ENCODE measurements around the gene DISC1. TPM values are rescaled to one million over a fixed set of nuclear protein-coding genes. Genes with fewer than 3 reads are reported as not detected.

Gene DISC1
- total RNA-seq, 1 experiment from 2014 or later = 0.36 TPM

- Histone ChIP-seq H3K4me1 (ENCODE audit: control insufficient read depth, insufficient read depth, low read length) (no peaks in the 10 kb centered on the region), H3K36me3 (ENCODE audit: control insufficient read depth, insufficient read depth, low read length) (no peaks in the 10 kb centered on the region), H3K27ac (ENCODE audit: low read length) (no peak overlapping the region), H3K9me3 (ENCODE audit: control insufficient read depth, insufficient read depth, low read depth, low read length) (no peaks in the 10 kb centered on the region), H3K27me3 (ENCODE audit: control insufficient read depth, insufficient read depth, low read length) (no peaks in the 10 kb centered on the region), H3K4me3 (ENCODE audit: low read depth in 2 of 2, low read length in 2 of 2) (no peak overlapping the region)
- in situ Hi-C loops (cut with HindIII; ENCODE audit: low pct_unique_long_range_greater_than_20kb, low sequenced_read_pairs) (no loop called here), intact Hi-C loops (cut with micrococcal nuclease; ENCODE audit: unreplicated experiment) (no loop called here)
- CTCF ChIA-PET = no interaction called here
- ATAC-seq (no peak), DNase-seq (ENCODE audit: low read depth, low spot score) (no peak)
- no peak for TF ChIP-seq CTCF (IDR thresholded peaks at IDR 0.05)
- TF ChIP-seq POLR2AphosphoS5 (IDR thresholded peaks at IDR 0.05; ENCODE audit: low read depth, low read length) = no peak
- TF ChIP-seq TCF7L2 (IDR thresholded peaks at IDR 0.05; ENCODE audit: low read depth, low read length) = no peak
- no peak for TF ChIP-seq SIN3A (IDR thresholded peaks at IDR 0.05; ENCODE audit: borderline replicate concordance, insufficient read depth, low read depth, low read length)
- TF ChIP-seq REST (IDR thresholded peaks at IDR 0.05; ENCODE audit: insufficient read depth in 1 of 2, low read depth in 2 of 2, low read length in 1 of 2) = no peak
- BruUV-seq (replicated peaks) = no TSS peak
- POLR2A ChIA-PET = interaction anchor here (0.7 kb wide), 1 partner anchor 177 kb away, joined by 4 read pairs; no protein-coding TSS in a partner anchor
Measured at GRCh38 chr1:231949277-231950091, 322.9 kb downstream of the DISC1 start.

- H3K36me3 ChIP-seq (ENCODE audit: control insufficient read depth, insufficient read depth, low read length) = no peaks in the 10 kb centered on the region
- DNase-seq (ENCODE audit: low read depth, low spot score) (no peak), ATAC-seq (no peak)
- CTCF ChIA-PET = no interaction called here
- POLR2A ChIA-PET = no interaction called here
- intact Hi-C loops (cut with micrococcal nuclease; ENCODE audit: unreplicated experiment) (no loop called here), in situ Hi-C loops (cut with HindIII; ENCODE audit: low pct_unique_long_range_greater_than_20kb, low sequenced_read_pairs) (no loop called here)
- no peak overlapping the region for H3K4me3 ChIP-seq (ENCODE audit: low read depth in 2 of 2, low read length in 2 of 2)
- H3K9me3 ChIP-seq (ENCODE audit: control insufficient read depth, insufficient read depth, low read depth, low read length) = no peaks in the 10 kb centered on the region
- BruUV-seq (replicated peaks) = no TSS peak
- no peak overlapping the region for H3K27ac ChIP-seq (ENCODE audit: low read length)
- H3K27me3 ChIP-seq (ENCODE audit: control insufficient read depth, insufficient read depth, low read length) = no peaks in the 10 kb centered on the region
- TF ChIP-seq REST (IDR thresholded peaks at IDR 0.05; ENCODE audit: insufficient read depth in 1 of 2, low read depth in 2 of 2, low read length in 1 of 2) (no peak), TCF7L2 (IDR thresholded peaks at IDR 0.05; ENCODE audit: low read depth, low read length) (no peak), CTCF (IDR thresholded peaks at IDR 0.05) (no peak), POLR2AphosphoS5 (IDR thresholded peaks at IDR 0.05; ENCODE audit: low read depth, low read length) (no peak), SIN3A (IDR thresholded peaks at IDR 0.05; ENCODE audit: borderline replicate concordance, insufficient read depth, low read depth, low read length) (no peak)
- no peaks in the 10 kb centered on the region for H3K4me1 ChIP-seq (ENCODE audit: control insufficient read depth, insufficient read depth, low read length)
Measured at GRCh38 chr1:231950331-231951128, 323.9 kb downstream of the DISC1 start.
